NT2/D1 (cell line): ENCODE data around the gene DLG2.

Source experiments
- DNase-seq: peaks from one replicate; pipeline ENCODE4 v3.0.0-alpha.2; 2011; ENCODE audit warnings: low read depth, low spot score
- H3K27me3 ChIP-seq: 2 replicates; pipeline ENCODE4 v1.6.0; 2011; ENCODE audit warnings: mild to moderate bottlenecking; ENCODE audit not compliant: insufficient read length, insufficient read depth
- H3K36me3 ChIP-seq: 2 replicates; pipeline ENCODE4 v1.6.1; 2011; ENCODE audit warnings: mild to moderate bottlenecking, low read length, mixed read lengths; ENCODE audit not compliant: insufficient read depth, insufficient read length
- H3K4me1 ChIP-seq: 2 replicates; pipeline ENCODE4 v1.5.1; 2011; ENCODE audit not compliant: insufficient read depth, insufficient read length
- H3K4me3 ChIP-seq: 2 replicates; pipeline ENCODE4 v1.5.1; 2011; ENCODE audit warnings: low read depth; ENCODE audit not compliant: insufficient read length
- H3K9ac ChIP-seq: 2 replicates; pipeline ENCODE4 v1.6.0; 2011; ENCODE audit warnings: low read depth; ENCODE audit not compliant: insufficient read length
- H3K9me3 ChIP-seq: 2 replicates; pipeline ENCODE4 v1.5.1; 2011; ENCODE audit warnings: mild to moderate bottlenecking, low read length; ENCODE audit not compliant: insufficient read depth
- SUZ12 ChIP-seq: IDR thresholded peaks from 2 replicates; pipeline ENCODE4 v1.6.1; 2011; ENCODE audit not compliant: insufficient read length, insufficient read depth; ENCODE audit errors: extremely low read depth
- YY1 ChIP-seq: IDR thresholded peaks from 2 replicates; pipeline ENCODE4 v1.6.1; 2011; ENCODE audit not compliant: insufficient read length, insufficient read depth
- ZNF274 ChIP-seq: IDR thresholded peaks from 2 replicates; pipeline ENCODE4 v1.6.1; 2011; ENCODE audit warnings: mild to moderate bottlenecking, low read depth, low read length

Gene DLG2

DNA sequence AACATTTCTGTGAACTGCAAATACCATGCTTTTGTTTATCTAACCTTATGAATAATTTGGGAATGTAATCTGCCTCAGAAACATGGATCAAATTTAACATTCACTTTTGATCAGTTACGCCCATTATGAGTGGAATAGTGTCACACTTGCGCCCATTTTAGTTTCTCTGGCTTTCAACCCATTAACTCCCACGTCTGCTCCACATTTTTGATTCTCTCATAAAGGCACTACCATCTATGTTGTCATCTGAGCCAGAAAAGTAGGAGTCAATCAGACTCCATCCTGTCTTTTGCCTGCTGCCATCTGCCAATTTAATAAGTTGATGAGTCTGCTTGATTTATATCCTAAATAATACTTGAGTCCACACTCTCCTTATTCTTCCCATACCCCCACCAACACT is 1090.7 kb downstream of the DLG2 start:
- Histone ChIP-seq H3K36me3 (no peaks in the 10 kb centered on the region), H3K4me3 (no peak overlapping the region), H3K4me1 (no peaks in the 10 kb centered on the region), H3K9ac (no peak overlapping the region), H3K27me3 (no peaks in the 10 kb centered on the region), H3K9me3 (no peaks in the 10 kb centered on the region)
- no peak for DNase-seq
- no peak for TF ChIP-seq SUZ12
- no peak for TF ChIP-seq ZNF274

DNA sequence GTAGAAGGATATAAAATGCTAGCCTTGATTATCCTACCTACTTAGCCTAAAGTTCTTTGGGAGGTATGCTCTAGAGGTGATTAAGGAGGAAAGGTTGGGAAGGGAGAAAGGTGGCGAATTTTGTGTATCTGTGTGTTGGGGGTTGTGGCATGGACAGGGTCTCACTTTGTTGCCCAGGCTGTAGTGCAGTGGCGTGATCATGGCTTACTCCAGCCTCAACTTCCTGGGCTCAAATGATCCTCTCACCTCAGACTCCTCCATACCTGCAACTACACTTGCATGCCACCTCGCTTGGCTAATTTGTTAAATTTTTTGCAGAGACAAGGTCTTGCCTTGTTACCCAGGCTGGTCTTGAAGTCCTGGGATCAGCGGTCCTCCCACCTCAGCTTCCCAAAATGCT is 1094.8 kb downstream of the DLG2 start:
- H3K9ac ChIP-seq: no peak overlapping the region
- no peaks in the 10 kb centered on the region for H3K36me3 ChIP-seq
- TF ChIP-seq ZNF274: no peak
- H3K9me3 ChIP-seq: no peaks in the 10 kb centered on the region
- no peaks in the 10 kb centered on the region for H3K27me3 ChIP-seq
- H3K4me3 ChIP-seq: no peak overlapping the region
- no peaks in the 10 kb centered on the region for H3K4me1 ChIP-seq
- no peak for DNase-seq

DNA sequence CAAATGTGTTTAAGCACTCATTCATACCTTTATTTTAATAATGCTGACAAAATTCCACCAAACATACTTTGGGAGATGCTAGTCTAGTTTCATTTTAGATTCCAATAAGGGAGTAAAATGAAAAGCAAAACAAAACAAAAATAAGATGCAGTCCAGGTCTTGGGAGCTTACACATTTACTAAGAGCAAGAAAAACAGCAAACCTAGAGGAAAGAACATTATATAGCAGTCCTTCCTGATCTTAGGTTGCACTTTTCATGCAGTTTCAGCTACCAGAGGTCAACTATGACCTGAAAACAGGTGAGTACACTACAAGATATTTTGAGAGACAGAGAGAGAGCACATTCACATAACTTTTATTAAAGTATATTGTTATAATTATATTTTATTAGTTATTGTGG is 1100.9 kb downstream of the DLG2 start:
- no peaks in the 10 kb centered on the region for H3K36me3 ChIP-seq
- no peaks in the 10 kb centered on the region for H3K4me1 ChIP-seq
- TF ChIP-seq YY1: no peak
- DNase-seq: no peak
- H3K4me3 ChIP-seq: no peak overlapping the region
- H3K9ac ChIP-seq: no peak overlapping the region
- no peaks in the 10 kb centered on the region for H3K27me3 ChIP-seq
- H3K9me3 ChIP-seq: no peaks in the 10 kb centered on the region

DNA sequence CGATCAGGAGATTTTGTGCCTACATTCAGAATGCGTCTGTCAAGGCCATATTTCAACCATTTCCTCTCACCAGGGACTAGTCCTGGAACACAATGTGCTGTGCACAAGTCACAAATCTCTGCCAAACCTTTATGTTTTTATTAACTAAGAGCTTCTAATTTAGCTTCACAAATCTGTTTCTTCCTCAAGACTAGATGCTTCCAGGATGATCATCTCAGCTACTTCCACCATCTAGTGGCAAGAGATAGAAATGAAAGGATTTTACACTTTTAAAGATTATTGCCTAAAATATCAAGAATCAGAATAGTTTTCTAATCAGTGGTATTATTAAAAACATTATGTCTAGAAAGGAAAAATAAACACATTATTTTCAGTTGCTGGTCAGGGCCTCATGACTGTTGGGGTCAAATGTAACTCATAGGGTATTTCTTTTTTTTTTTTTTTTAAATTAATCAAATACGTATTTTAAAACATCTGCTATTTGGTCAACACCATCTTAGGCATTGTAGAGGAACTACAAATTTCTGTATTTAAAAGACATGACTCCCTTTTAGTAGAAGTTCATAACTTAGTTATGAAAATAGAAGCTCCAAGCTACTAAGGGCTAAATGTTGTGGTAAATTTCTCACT is 1102.6 kb downstream of the DLG2 start:
- peak; percentile 2 for DNase-seq
- Histone ChIP-seq H3K4me3 (no peak overlapping the region), H3K36me3 (no peaks in the 10 kb centered on the region), H3K9ac (no peak overlapping the region), H3K9me3 (no peaks in the 10 kb centered on the region), H3K4me1 (no peaks in the 10 kb centered on the region), H3K27me3 (no peaks in the 10 kb centered on the region)
- no peak for TF ChIP-seq ZNF274
- TF ChIP-seq SUZ12: no peak
- no peak for TF ChIP-seq YY1

DNA sequence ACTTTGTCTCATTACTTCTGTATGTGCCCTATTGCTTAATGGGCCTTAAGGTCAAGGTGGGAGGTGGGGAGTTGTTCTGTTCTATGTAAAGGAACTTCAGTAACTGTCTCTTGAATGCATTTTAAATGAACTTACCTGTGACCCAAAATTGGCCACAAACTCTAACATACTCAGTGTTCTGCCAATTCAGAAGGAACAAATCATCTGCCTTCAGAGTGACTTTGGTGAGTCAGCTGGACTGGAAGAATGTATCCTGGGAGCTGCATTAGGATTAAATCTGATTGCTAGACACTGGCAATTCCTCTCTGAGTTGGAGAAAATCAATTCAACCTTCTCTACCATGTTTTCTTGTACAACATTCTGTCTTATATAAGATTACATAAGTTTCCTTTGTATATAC is 1104.8 kb downstream of the DLG2 start:
- no peaks in the 10 kb centered on the region for H3K9me3 ChIP-seq
- DNase-seq: no peak
- no peak overlapping the region for H3K4me3 ChIP-seq
- H3K27me3 ChIP-seq: no peaks in the 10 kb centered on the region
- H3K4me1 ChIP-seq: no peaks in the 10 kb centered on the region
- no peaks in the 10 kb centered on the region for H3K36me3 ChIP-seq
- no peak overlapping the region for H3K9ac ChIP-seq
- TF ChIP-seq YY1: no peak
- TF ChIP-seq SUZ12: no peak
- no peak for TF ChIP-seq ZNF274

DNA sequence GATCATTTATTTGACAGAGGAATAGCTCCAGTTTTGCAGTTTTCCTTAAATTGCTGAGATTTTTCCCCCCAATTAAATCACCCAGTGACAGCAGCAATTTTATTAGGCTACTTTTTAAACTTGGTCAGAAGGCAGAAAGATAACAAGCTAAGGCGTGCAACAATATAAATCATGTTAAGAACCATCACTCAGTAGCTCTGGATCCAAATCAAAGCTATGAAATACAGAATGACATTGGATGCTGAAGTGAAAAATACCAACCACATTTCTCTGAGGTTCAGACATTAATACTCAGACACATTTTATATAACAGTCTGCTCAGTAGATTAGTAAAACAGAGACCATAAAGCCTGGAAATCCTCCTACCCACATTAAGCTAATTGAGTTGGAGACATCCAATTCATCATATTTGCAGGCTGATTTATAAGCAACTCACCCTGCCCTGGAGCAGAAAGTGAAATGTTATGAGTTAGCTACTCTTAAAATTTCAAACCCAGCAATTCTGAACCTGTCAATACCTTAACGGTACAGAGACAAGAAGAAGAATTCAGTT is 1108.4 kb downstream of the DLG2 start:
- DNase-seq: no peak
- Histone ChIP-seq H3K9me3 (no peaks in the 10 kb centered on the region), H3K4me1 (no peaks in the 10 kb centered on the region), H3K36me3 (no peaks in the 10 kb centered on the region), H3K9ac (no peak overlapping the region), H3K27me3 (no peaks in the 10 kb centered on the region), H3K4me3 (no peak overlapping the region)
- no peak for TF ChIP-seq YY1
- no peak for TF ChIP-seq SUZ12
- TF ChIP-seq ZNF274: no peak

DNA sequence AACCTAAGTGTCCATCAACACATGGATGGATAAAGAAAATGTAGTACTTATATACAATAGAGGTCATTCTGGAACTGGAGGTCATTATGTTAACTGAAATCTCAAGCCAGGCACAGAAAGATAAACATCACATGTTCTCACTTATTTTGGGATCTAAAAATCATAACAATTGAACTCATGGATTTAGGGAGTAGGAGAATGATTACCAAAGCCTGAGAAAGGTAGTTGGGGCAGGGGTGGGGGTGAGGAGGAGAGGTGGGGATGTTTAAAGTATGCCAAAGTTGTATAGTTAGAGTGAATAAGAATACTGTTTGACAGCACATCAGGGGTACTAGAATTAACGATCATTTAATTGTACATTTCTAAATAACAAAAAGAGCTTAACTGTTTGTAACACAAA is 1112.7 kb downstream of the DLG2 start:
- no peaks in the 10 kb centered on the region for H3K4me1 ChIP-seq
- H3K27me3 ChIP-seq: no peaks in the 10 kb centered on the region
- no peak for TF ChIP-seq SUZ12
- no peak overlapping the region for H3K9ac ChIP-seq
- H3K9me3 ChIP-seq: no peaks in the 10 kb centered on the region
- no peak for DNase-seq
- no peak overlapping the region for H3K4me3 ChIP-seq
- H3K36me3 ChIP-seq: no peaks in the 10 kb centered on the region

DNA sequence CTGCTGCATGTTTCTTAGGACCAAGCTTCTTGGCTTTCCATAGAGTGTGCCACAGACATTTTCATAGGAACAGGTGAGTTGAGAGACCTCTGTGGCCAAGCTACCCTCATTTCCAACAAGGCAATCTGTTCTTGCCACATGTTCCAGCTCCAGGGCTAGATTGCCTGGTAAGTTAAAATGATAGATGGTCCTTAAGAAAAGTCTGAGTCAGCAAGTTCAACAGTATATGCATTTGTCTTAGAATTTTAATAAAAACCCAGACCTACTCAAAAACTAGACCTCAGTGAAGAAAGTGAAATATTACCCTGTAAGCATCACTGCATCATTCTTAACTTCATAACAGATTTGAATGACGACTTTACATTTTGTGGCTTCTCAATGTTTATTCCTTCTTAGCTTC is 1123.6 kb downstream of the DLG2 start:
- no peaks in the 10 kb centered on the region for H3K9me3 ChIP-seq
- TF ChIP-seq ZNF274 (no peak), SUZ12 (no peak), YY1 (no peak)

More for the DNA sequence above, 1123.6 kb downstream of the DLG2 start:
- H3K4me3 ChIP-seq: no peak overlapping the region
- no peaks in the 10 kb centered on the region for H3K27me3 ChIP-seq
- H3K9ac ChIP-seq: no peak overlapping the region
- no peaks in the 10 kb centered on the region for H3K36me3 ChIP-seq
- no peaks in the 10 kb centered on the region for H3K4me1 ChIP-seq
- DNase-seq: no peak
